Measurements from ENCODE around the gene USP6NL. TPM values are rescaled to one million over a fixed set of nuclear protein-coding genes. Genes with fewer than 3 reads are reported as not detected.

USP6NL gene
- total RNA-seq, 1 donor from 2014 or later, result 39.9 TPM

- Mint-ChIP-seq H3K36me3 (peaks cover 46% of the 10 kb centered on the region), H3K9me3 (peaks cover 37% of the 10 kb centered on the region), H3K27ac (no peak overlapping the region), H3K4me1 (no peaks in the 10 kb centered on the region), H3K4me3 (no peak overlapping the region), H3K27me3 (ENCODE audit: insufficient read depth, low read depth) (no peaks in the 10 kb centered on the region)
- Histone ChIP-seq H3K4me3 (no peak overlapping the region), H4K20me1 (ENCODE audit: low read depth) (peaks cover 10% of the 10 kb centered on the region), H3K36me3 (no peaks in the 10 kb centered on the region), H3K9me3 (ENCODE audit: low read depth) (no peaks in the 10 kb centered on the region), H3F3A (ENCODE audit: low read depth) (no peaks in the 10 kb centered on the region), H2AFZ (replicated peaks) (no peak overlapping the region), H3K4me2 (no peak overlapping the region), H3K27me3 (no peaks in the 10 kb centered on the region), H3K9ac (no peak overlapping the region), H3K27ac (no peak overlapping the region), H3K79me2 (ENCODE audit: low read depth) (peaks cover 100% of the 10 kb centered on the region), H3K4me1 (no peaks in the 10 kb centered on the region)
- no peak for TF ChIP-seq CTCF (IDR thresholded peaks at IDR 0.05)
- no peak for DNase-seq (ENCODE audit: low spot score)
Measured at GRCh38 chr10:11563936-11564335, 47.5 kb downstream of the USP6NL start.

GRCh38 chr10:11562888-11563287, 48.6 kb downstream of the USP6NL start:
- no peak overlapping the region for H3K9ac ChIP-seq
- H3K79me2 ChIP-seq (ENCODE audit: low read depth), result peaks cover 100% of the 10 kb centered on the region
- H3K27ac ChIP-seq, result no peak overlapping the region
- no peaks in the 10 kb centered on the region for H3F3A ChIP-seq (ENCODE audit: low read depth)
- H3K9me3 ChIP-seq (ENCODE audit: low read depth), result no peaks in the 10 kb centered on the region
- H3K27me3 ChIP-seq, result no peaks in the 10 kb centered on the region
- no peak for DNase-seq (ENCODE audit: low spot score)
- no peak overlapping the region for H3K4me3 ChIP-seq
- Mint-ChIP-seq H3K4me1 (no peaks in the 10 kb centered on the region), H3K27me3 (ENCODE audit: insufficient read depth, low read depth) (no peaks in the 10 kb centered on the region), H3K27ac (no peak overlapping the region), H3K36me3 (peaks cover 45% of the 10 kb centered on the region), H3K4me3 (no peak overlapping the region), H3K9me3 (peaks cover 39% of the 10 kb centered on the region)
- no peaks in the 10 kb centered on the region for H3K36me3 ChIP-seq
- TF ChIP-seq EZH2 (IDR thresholded peaks at IDR 0.05), result no peak
- TF ChIP-seq CTCF (IDR thresholded peaks at IDR 0.05), result no peak
- no peak for TF ChIP-seq EZH2phosphoT487 (IDR thresholded peaks at IDR 0.05)
- H3K4me2 ChIP-seq, result no peak overlapping the region
- H2AFZ ChIP-seq (replicated peaks), result no peak overlapping the region
- H3K4me1 ChIP-seq, result no peaks in the 10 kb centered on the region
- H4K20me1 ChIP-seq (ENCODE audit: low read depth), result peaks cover 9% of the 10 kb centered on the region

GRCh38 chr10:11560076-11560709, 51.3 kb downstream of the USP6NL start:
- Histone ChIP-seq H3K27ac (no peak overlapping the region), H3K4me1 (no peaks in the 10 kb centered on the region), H2AFZ (replicated peaks) (no peak overlapping the region), H3K9me3 (ENCODE audit: low read depth) (peaks cover 10% of the 10 kb centered on the region), H3K36me3 (no peaks in the 10 kb centered on the region), H3K9ac (no peak overlapping the region), H3K27me3 (no peaks in the 10 kb centered on the region), H4K20me1 (ENCODE audit: low read depth) (no peaks in the 10 kb centered on the region), H3F3A (ENCODE audit: low read depth) (no peaks in the 10 kb centered on the region), H3K4me3 (no peak overlapping the region), H3K4me2 (no peak overlapping the region), H3K79me2 (ENCODE audit: low read depth) (peaks cover 100% of the 10 kb centered on the region)
- Mint-ChIP-seq H3K36me3 (peaks cover 59% of the 10 kb centered on the region), H3K4me1 (no peaks in the 10 kb centered on the region), H3K27ac (no peak overlapping the region), H3K27me3 (ENCODE audit: insufficient read depth, low read depth) (no peaks in the 10 kb centered on the region), H3K4me3 (no peak overlapping the region), H3K9me3 (peaks cover 55% of the 10 kb centered on the region)
- TF ChIP-seq EZH2 (IDR thresholded peaks at IDR 0.05) (no peak), EZH2phosphoT487 (IDR thresholded peaks at IDR 0.05) (no peak), CTCF (IDR thresholded peaks at IDR 0.05) (no peak)
- no peak for DNase-seq (ENCODE audit: low spot score)
